GM23338 (cell line): ENCODE results near the gene GPATCH4.

Source experiments
- CREB1 ChIP-seq: fragments of 250-450 bp; sonication (Bioruptor Pico); IDR thresholded peaks from 2 replicates; pipeline ENCODE4 v1.5.0; 2020; ENCODE audit warnings: low read depth, mild to moderate bottlenecking, moderate library complexity
- EZH2 ChIP-seq: fragments of 200-600 bp; sonication (generic); IDR thresholded peaks from one replicate; pipeline ENCODE4 v1.8.0; 2017; ENCODE audit warnings: antibody characterized with exemption, mild to moderate bottlenecking, low read depth; ENCODE audit not compliant: unreplicated experiment
- EZH2phosphoT487 ChIP-seq: fragments of 200-600 bp; sonication (generic); IDR thresholded peaks from one replicate; pipeline ENCODE4 v1.8.1; 2018; ENCODE audit warnings: antibody characterized with exemption; ENCODE audit not compliant: unreplicated experiment
- JUNB ChIP-seq: IDR thresholded peaks from one replicate; pipeline ENCODE4 v1.6.1; 2016; ENCODE audit warnings: antibody characterized with exemption; ENCODE audit not compliant: unreplicated experiment
- POLR2AphosphoS5 ChIP-seq: IDR thresholded peaks from 2 replicates; pipeline ENCODE4 v1.6.1; 2016; ENCODE audit warnings: antibody characterized with exemption, low read depth
- STAT1 ChIP-seq: IDR thresholded peaks from one replicate; pipeline ENCODE4 v1.6.1; 2016; ENCODE audit warnings: antibody characterized with exemption; ENCODE audit not compliant: unreplicated experiment
- ZNF114 ChIP-seq: fragments of 250-450 bp; sonication (Bioruptor Pico); IDR thresholded peaks from 2 replicates; pipeline ENCODE4 v1.5.0; 2020; ENCODE audit warnings: mild to moderate bottlenecking, moderate library complexity
- TF ChIP-seq, protein P1 (sequence below): IDR thresholded peaks from one replicate; pipeline ENCODE4 v1.6.1; 2018; ENCODE audit warnings: antibody characterized with exemption; ENCODE audit not compliant: unreplicated experiment
- TF ChIP-seq, protein P2 (sequence below), 2 experiments: fragments of 200-600 bp in 1 of 2; sonication (generic) in 1 of 2; conservative IDR thresholded peaks; 2 replicates each; pipeline versions ENCODE4 v1.5.1 to v1.6.1; 2016 to 2017; ENCODE audit warnings: antibody characterized with exemption in 2 of 2, low read depth in 2 of 2, mild to moderate bottlenecking in 2 of 2, moderate library complexity in 1 of 2
- TF ChIP-seq, protein P3 (sequence below): IDR thresholded peaks from 2 replicates; pipeline ENCODE4 v1.6.1; 2016; ENCODE audit warnings: antibody characterized with exemption

DNA sequence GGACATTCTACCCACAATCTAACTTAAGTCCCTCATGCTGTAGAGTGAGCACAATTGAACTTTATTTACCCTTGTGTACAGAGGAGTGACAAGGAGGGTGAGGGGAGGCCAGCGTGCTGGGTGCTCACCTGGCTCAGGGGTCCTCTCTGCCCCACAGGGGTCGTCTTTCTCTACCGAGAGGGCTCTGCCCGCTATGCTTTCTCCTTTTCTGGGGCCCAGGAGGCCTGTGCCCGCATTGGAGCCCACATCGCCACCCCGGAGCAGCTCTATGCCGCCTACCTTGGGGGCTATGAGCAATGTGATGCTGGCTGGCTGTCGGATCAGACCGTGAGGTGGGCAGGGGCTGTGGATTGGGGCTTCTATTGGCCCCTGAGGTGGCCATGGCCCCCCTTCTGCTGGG lies 46.1 kb upstream of the GPATCH4 start:
- TF ChIP-seq, protein P1, sequence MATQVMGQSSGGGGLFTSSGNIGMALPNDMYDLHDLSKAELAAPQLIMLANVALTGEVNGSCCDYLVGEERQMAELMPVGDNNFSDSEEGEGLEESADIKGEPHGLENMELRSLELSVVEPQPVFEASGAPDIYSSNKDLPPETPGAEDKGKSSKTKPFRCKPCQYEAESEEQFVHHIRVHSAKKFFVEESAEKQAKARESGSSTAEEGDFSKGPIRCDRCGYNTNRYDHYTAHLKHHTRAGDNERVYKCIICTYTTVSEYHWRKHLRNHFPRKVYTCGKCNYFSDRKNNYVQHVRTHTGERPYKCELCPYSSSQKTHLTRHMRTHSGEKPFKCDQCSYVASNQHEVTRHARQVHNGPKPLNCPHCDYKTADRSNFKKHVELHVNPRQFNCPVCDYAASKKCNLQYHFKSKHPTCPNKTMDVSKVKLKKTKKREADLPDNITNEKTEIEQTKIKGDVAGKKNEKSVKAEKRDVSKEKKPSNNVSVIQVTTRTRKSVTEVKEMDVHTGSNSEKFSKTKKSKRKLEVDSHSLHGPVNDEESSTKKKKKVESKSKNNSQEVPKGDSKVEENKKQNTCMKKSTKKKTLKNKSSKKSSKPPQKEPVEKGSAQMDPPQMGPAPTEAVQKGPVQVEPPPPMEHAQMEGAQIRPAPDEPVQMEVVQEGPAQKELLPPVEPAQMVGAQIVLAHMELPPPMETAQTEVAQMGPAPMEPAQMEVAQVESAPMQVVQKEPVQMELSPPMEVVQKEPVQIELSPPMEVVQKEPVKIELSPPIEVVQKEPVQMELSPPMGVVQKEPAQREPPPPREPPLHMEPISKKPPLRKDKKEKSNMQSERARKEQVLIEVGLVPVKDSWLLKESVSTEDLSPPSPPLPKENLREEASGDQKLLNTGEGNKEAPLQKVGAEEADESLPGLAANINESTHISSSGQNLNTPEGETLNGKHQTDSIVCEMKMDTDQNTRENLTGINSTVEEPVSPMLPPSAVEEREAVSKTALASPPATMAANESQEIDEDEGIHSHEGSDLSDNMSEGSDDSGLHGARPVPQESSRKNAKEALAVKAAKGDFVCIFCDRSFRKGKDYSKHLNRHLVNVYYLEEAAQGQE: no peak
- TF ChIP-seq, protein P2, sequence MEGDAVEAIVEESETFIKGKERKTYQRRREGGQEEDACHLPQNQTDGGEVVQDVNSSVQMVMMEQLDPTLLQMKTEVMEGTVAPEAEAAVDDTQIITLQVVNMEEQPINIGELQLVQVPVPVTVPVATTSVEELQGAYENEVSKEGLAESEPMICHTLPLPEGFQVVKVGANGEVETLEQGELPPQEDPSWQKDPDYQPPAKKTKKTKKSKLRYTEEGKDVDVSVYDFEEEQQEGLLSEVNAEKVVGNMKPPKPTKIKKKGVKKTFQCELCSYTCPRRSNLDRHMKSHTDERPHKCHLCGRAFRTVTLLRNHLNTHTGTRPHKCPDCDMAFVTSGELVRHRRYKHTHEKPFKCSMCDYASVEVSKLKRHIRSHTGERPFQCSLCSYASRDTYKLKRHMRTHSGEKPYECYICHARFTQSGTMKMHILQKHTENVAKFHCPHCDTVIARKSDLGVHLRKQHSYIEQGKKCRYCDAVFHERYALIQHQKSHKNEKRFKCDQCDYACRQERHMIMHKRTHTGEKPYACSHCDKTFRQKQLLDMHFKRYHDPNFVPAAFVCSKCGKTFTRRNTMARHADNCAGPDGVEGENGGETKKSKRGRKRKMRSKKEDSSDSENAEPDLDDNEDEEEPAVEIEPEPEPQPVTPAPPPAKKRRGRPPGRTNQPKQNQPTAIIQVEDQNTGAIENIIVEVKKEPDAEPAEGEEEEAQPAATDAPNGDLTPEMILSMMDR (conservative IDR thresholded peaks at IDR 0.05; ENCODE audit: low read depth in 2 of 2): no peak
- TF ChIP-seq EZH2 (no peak), POLR2AphosphoS5 (no peak), ZNF114 (CRISPR knock-in tag) (no peak), JUNB (no peak), STAT1 (no peak), EZH2phosphoT487 (no peak), CREB1 (CRISPR knock-in tag) (no peak)
- TF ChIP-seq, protein P3, sequence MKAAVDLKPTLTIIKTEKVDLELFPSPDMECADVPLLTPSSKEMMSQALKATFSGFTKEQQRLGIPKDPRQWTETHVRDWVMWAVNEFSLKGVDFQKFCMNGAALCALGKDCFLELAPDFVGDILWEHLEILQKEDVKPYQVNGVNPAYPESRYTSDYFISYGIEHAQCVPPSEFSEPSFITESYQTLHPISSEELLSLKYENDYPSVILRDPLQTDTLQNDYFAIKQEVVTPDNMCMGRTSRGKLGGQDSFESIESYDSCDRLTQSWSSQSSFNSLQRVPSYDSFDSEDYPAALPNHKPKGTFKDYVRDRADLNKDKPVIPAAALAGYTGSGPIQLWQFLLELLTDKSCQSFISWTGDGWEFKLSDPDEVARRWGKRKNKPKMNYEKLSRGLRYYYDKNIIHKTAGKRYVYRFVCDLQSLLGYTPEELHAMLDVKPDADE: no peak
